ENCODE results near the gene PIMREG. TPM values are rescaled to one million over a fixed set of nuclear protein-coding genes. Genes with fewer than 3 reads are reported as not detected.

Gene PIMREG
- polyA plus RNA-seq, 3 donors from 2014 or later, result 1.4 to 1.6 (median 1.5) TPM

DNA sequence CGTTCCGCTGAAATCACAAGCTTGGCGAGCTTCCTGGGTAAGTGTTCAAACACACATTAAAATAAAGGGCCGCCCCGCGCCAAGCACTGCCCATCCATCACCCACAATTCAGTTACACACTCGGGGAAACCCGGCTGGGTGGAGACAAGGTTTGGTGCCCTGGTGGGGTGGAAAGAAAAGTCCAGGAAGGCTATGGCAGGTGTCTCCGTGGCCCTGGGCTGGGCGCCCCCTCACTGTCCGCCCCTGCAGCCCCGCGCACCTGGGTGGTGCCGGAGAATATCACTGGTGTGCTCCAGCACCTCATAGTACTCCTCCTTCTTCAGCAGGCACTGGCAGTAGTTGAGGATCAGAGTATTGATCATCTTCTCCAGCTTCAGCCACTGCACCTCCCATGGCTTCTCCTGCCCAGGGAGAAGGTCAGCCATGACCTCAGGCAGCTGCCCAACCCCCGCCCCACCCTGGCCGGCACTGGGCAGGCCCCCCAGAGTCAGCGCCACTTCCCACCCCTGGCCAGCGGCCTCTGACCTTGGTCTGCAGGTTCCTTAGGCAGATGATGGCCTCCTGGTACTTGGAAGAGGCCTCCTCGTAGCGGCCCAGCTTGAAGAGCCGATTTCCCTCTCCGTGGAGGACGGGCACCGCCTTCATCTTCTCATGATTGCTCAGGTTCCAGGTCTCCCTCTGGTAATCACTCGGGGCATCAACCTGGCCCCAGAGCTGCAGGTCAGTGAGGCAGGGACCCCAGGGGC is 17.7 kb upstream of the PIMREG start:
- Mint-ChIP-seq H3K9me3 (peaks cover 0 to 17% (median 9%) of the 10 kb centered on the region in 6 donors), H3K4me3 (peak overlapping the region in 1 of 5 donors; percentile 57), H3K27me3 (ENCODE audit: low read depth in 3 of 3) (peaks cover 9 to 12% (median 9%) of the 10 kb centered on the region in 3 donors), H3K27ac (no peak overlapping the region), H3K4me1 (peaks cover 12 to 20% of the 10 kb centered on the region in 2 donors), H3K36me3 (peaks cover 2 to 8% (median 4%) of the 10 kb centered on the region in 3 donors)
- no peak for DNase-seq

- peak; percentile 73 to 75 (median 74) for DNase-seq
- Mint-ChIP-seq H3K27ac (peak overlapping the region; percentile 2 to 80 (median 25)), H3K4me1 (peaks cover 12 to 20% of the 10 kb centered on the region in 2 donors), H3K9me3 (peaks cover 0 to 19% (median 9%) of the 10 kb centered on the region in 6 donors), H3K27me3 (ENCODE audit: low read depth in 3 of 3) (peaks cover 8 to 10% (median 8%) of the 10 kb centered on the region in 3 donors), H3K36me3 (peaks cover 3 to 8% (median 4%) of the 10 kb centered on the region in 3 donors), H3K4me3 (peak overlapping the region; percentile 34 to 76 (median 65))
Measured at GRCh38 chr17:6427279-6427781, 16.9 kb upstream of the PIMREG start.

DNA sequence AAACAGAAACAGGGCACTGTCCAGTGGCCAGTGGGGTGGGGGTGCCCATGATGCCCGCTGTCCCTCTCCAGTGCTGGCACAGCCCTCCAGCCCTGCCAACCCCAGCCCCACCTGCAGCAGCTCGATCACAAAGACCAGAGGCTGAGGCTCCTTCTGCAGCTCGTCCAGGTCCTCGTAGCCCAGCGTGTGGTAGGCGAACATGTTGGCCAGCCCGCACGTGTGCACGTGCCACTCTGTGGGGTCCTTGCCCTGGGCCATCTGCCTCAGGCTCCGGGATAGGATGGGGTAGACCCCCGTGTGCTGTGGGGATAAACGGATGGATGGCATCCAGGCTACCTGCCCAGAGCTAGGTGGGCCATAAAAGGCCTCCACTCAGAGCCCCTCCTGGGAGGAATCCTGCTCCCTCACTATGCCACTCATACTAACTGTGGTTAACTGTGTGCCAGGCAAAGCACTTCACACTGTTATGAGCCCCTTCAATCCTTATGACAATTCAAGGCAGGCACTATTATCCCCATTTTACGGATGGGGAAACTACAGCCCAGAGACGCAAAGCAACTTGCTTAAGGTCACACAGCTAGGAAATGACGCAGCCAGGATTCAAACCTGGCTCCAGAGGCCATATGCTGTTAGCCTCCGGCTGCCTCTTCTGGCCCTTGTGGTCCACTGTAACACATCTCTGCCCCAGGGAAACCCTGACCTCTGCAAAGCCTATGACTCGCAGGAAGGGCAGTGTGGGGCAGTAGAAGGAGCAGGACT is 15.9 kb upstream of the PIMREG start:
- Mint-ChIP-seq H3K9me3 (peaks cover 0 to 19% (median 9%) of the 10 kb centered on the region in 6 donors), H3K4me3 (peak overlapping the region in 2 of 5 donors; percentile 14 to 27), H3K36me3 (peaks cover 3 to 8% (median 4%) of the 10 kb centered on the region in 3 donors), H3K4me1 (peaks cover 12 to 20% of the 10 kb centered on the region in 2 donors), H3K27ac (no peak overlapping the region), H3K27me3 (ENCODE audit: low read depth in 3 of 3) (peaks cover 5 to 12% (median 10%) of the 10 kb centered on the region in 3 donors)
- no peak for DNase-seq

GRCh38 chr17:6429266-6429665 is 15.0 kb upstream of the PIMREG start:
- peaks cover 3 to 8% (median 4%) of the 10 kb centered on the region in 3 donors for H3K36me3 Mint-ChIP-seq
- no peak overlapping the region for H3K4me3 Mint-ChIP-seq
- H3K4me1 Mint-ChIP-seq, result peaks cover 12 to 20% of the 10 kb centered on the region in 2 donors
- peaks cover 0 to 19% (median 9%) of the 10 kb centered on the region in 6 donors for H3K9me3 Mint-ChIP-seq
- DNase-seq, result no peak
- H3K27ac Mint-ChIP-seq, result no peak overlapping the region
- H3K27me3 Mint-ChIP-seq (ENCODE audit: low read depth in 3 of 3), result peaks cover 5 to 15% (median 10%) of the 10 kb centered on the region in 3 donors

- no peak for DNase-seq
- H3K27me3 Mint-ChIP-seq (ENCODE audit: low read depth in 3 of 3), result peaks cover 5 to 15% (median 9%) of the 10 kb centered on the region in 3 donors
- no peak overlapping the region for H3K4me3 Mint-ChIP-seq
- no peak overlapping the region for H3K27ac Mint-ChIP-seq
- peaks cover 12 to 18% of the 10 kb centered on the region in 2 donors for H3K4me1 Mint-ChIP-seq
- peaks cover 3 to 8% (median 4%) of the 10 kb centered on the region in 3 donors for H3K36me3 Mint-ChIP-seq
- H3K9me3 Mint-ChIP-seq, result peaks cover 0 to 19% (median 9%) of the 10 kb centered on the region in 6 donors
Measured at GRCh38 chr17:6430769-6431168, 13.5 kb upstream of the PIMREG start.

DNA sequence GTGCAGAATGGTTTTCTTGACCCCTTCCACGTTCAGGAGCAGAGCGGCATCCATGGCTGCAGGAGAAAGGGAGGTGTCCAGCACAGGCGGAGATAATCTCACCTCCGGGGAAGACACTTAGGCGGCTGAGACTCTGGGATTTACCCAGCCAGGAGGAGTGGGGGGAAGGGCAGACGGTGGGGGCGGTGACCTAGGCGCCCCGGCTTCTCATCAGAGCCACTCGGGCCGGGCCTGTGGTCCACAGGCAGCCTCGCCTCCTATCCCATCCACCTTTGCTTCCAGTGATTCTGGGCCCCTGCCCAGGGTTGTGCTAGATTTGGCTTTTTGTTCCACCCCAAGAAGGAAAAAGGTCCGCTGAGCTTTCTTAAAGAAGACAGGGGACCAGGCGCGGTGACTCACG is 9.2 kb upstream of the PIMREG start, which contains the start of gene AIPL1:
AIPL1 (minus strand) TSS at position 71 of the 400 bp plus-strand sequence; CDS start at position 54, 17 bp downstream.
- no peaks in the 10 kb centered on the region for H3K4me1 Mint-ChIP-seq
- H3K9me3 Mint-ChIP-seq, result peaks cover 0 to 13% (median 6%) of the 10 kb centered on the region in 6 donors
- no peak within 1 kb of the TSS for H3K4me3 Mint-ChIP-seq
- H3K27me3 Mint-ChIP-seq (ENCODE audit: low read depth in 3 of 3), result peaks cover 2 to 10% (median 5%) of the 10 kb centered on the region in 3 donors
- DNase-seq, result no peak
- peaks cover 0 to 4% (median 3%) of the 10 kb centered on the region in 3 donors for H3K36me3 Mint-ChIP-seq
- H3K27ac Mint-ChIP-seq, result no peak within 1 kb of the TSS

GRCh38 chr17:6435968-6436367 is 8.3 kb upstream of the PIMREG start:
- DNase-seq, result peak; percentile 45 to 50 (median 47)
- Mint-ChIP-seq H3K4me1 (no peaks in the 10 kb centered on the region), H3K9me3 (peaks cover 0 to 7% (median 3%) of the 10 kb centered on the region in 6 donors), H3K27me3 (ENCODE audit: low read depth in 3 of 3) (peaks cover 2 to 10% (median 5%) of the 10 kb centered on the region in 3 donors), H3K4me3 (no peak overlapping the region), H3K36me3 (peaks cover 0 to 4% (median 3%) of the 10 kb centered on the region in 3 donors), H3K27ac (no peak overlapping the region)

GRCh38 chr17:6437466-6437865 is 6.8 kb upstream of the PIMREG start:
- no peaks in the 10 kb centered on the region for H3K4me1 Mint-ChIP-seq
- H3K27ac Mint-ChIP-seq, result no peak overlapping the region
- no peaks in the 10 kb centered on the region for H3K36me3 Mint-ChIP-seq
- peaks cover 2 to 10% (median 5%) of the 10 kb centered on the region in 3 donors for H3K27me3 Mint-ChIP-seq (ENCODE audit: low read depth in 3 of 3)
- H3K9me3 Mint-ChIP-seq, result no peaks in the 10 kb centered on the region
- DNase-seq, result no peak
- H3K4me3 Mint-ChIP-seq, result no peak overlapping the region

DNA sequence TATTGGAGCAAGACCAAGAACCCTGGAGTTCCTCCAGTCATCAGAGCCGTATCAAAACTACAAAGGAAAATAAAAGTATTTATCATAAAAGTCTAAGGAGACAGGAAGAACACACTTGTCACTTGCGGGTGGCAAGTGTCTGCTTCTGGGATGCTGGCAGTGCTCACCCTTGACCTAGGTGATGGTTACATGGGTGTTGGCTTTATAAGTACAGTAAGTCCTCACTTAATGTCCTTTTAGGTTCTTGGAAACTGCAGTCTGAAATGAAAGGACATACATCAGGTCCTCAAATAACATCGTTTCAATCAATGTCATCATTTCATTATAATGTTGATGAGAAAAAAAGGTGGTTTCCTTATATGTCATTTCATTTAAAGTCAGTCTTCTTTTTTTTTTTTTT is 6.3 kb upstream of the PIMREG start:
- no peak overlapping the region for H3K27ac Mint-ChIP-seq

DNA sequence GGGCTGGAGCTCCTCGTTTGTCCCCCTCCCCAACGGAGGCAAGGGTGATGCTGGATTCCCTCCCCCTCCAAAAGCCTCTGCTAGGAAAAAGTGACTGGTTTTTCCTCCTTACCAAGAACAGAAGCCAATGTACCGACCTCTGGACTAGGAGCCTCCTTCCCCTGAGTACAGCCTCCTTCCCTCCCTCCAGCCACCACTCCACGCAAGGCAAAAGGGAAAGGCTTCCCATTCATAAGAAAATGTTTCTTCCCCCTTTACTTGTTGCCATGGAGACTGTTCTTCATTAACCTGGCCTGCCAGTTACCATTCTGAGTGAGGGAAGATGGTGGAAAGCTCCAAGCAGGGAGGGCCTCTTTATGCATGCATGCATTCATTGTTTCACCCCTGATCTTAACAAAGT is 4.3 kb upstream of the PIMREG start:
- H3K27me3 Mint-ChIP-seq (ENCODE audit: low read depth in 3 of 3), result peaks cover 5 to 13% (median 5%) of the 10 kb centered on the region in 3 donors
- H3K36me3 Mint-ChIP-seq, result no peaks in the 10 kb centered on the region
- peaks cover 13 to 17% of the 10 kb centered on the region in 2 donors for H3K4me1 Mint-ChIP-seq
- H3K4me3 Mint-ChIP-seq, result no peak overlapping the region
- no peak overlapping the region for H3K27ac Mint-ChIP-seq
- no peaks in the 10 kb centered on the region for H3K9me3 Mint-ChIP-seq
- DNase-seq, result no peak

More for the DNA sequence above, 6.3 kb upstream of the PIMREG start:
- Mint-ChIP-seq H3K9me3 (no peaks in the 10 kb centered on the region), H3K27me3 (ENCODE audit: low read depth in 3 of 3) (peaks cover 2 to 8% (median 5%) of the 10 kb centered on the region in 3 donors), H3K4me1 (no peaks in the 10 kb centered on the region), H3K4me3 (no peak overlapping the region), H3K36me3 (no peaks in the 10 kb centered on the region)
- no peak for DNase-seq

- no peaks in the 10 kb centered on the region for H3K9me3 Mint-ChIP-seq
- peaks cover 13 to 17% of the 10 kb centered on the region in 2 donors for H3K4me1 Mint-ChIP-seq
- peaks cover 2 to 13% (median 3%) of the 10 kb centered on the region in 3 donors for H3K27me3 Mint-ChIP-seq (ENCODE audit: low read depth in 3 of 3)
- H3K27ac Mint-ChIP-seq, result no peak overlapping the region
- DNase-seq, result no peak
- peak overlapping the region in 3 of 5 donors; percentile 92 to 95 (median 93) for H3K4me3 Mint-ChIP-seq
- no peaks in the 10 kb centered on the region for H3K36me3 Mint-ChIP-seq
Measured at GRCh38 chr17:6442775-6443174, 1.5 kb upstream of the PIMREG start.

DNA sequence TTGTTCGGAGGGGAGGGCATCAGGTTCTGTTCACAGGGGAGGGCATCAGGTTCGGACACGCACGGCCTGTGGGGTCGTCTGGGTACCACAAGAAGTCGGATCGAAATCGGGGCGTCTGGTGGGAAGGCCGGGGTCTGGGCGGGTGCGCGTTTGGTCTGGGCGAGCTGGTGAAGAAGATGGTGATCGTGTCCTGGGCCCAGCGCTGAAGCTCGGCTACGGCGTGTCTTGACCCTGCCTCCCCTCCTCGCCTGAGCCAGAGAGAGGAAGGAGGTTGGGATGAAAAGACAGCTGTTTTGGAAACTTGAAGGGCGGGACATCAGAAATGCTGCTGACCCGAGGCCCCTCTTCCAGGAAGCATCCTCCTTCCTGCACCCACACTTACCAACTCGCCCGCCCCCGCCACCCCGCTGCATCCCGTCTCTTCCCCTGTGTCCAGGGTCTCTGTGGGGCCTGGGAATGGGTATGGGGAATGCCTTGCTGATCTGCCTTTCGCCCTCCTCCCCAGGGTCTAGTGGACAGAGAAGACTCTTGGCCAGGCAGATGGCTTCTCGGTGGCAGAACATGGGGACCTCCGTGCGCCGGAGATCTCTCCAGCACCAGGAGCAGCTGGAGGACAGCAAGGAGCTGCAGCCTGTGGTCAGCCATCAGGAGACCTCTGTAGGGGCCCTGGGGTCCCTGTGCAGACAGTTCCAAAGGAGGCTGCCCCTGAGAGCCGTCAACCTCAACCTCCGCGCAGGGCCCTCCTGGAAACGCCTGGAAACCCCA is 498 bp downstream of the PIMREG start:
- H3K36me3 Mint-ChIP-seq, result no peaks in the 10 kb centered on the region
- DNase-seq, result no peak
- H3K27me3 Mint-ChIP-seq (ENCODE audit: low read depth in 3 of 3), result peaks cover 2 to 9% (median 3%) of the 10 kb centered on the region in 3 donors
- peak overlapping the region; percentile 89 to 95 (median 92) for H3K4me3 Mint-ChIP-seq
- H3K27ac Mint-ChIP-seq, result peak overlapping the region in 4 of 6 donors; percentile 65 to 83 (median 82)
- no peaks in the 10 kb centered on the region for H3K9me3 Mint-ChIP-seq
- H3K4me1 Mint-ChIP-seq, result peaks cover 13 to 17% of the 10 kb centered on the region in 2 donors
